Lung (tissue), 12 donors: ENCODE results near the gene CD44. TPM values are rescaled to one million over a fixed set of nuclear protein-coding genes. Genes with fewer than 3 reads are reported as not detected.
A peak's percentile ranks its signal among the peaks of the same experiment; 100 is the strongest.

Experiments used
- ATAC-seq: fragments of 200-7000 bp; cut with Tn5 transposase; one replicate; pipeline ENCODE4 v1.9.1; 2020; ENCODE audit warnings: moderate number of reproducible peaks; ENCODE audit not compliant: insufficient read depth, low FRiP score
- DNase-seq, 3 donors: peaks; one replicate each; pipeline ENCODE4 v3.0.0-alpha.2; 2013 to 2017
- H3K27ac ChIP-seq, 2 donors: one replicate each; pipeline ENCODE4 v1.5.1; 2013; ENCODE audit warnings: mild to moderate bottlenecking in 2 of 2, moderate library complexity in 2 of 2, control low read depth in 1 of 2, inconsistent platforms in 1 of 2, low read depth in 1 of 2, low read length in 1 of 2
- H3K27me3 ChIP-seq, 3 donors: one replicate each; pipeline ENCODE4 v1.5.1; 2013; ENCODE audit warnings: low read length in 2 of 3; ENCODE audit not compliant: control insufficient read depth in 3 of 3, insufficient read depth in 3 of 3
- H3K36me3 ChIP-seq, 4 donors: one replicate each; pipeline ENCODE4 v1.5.1; 2013; ENCODE audit warnings: low read length in 4 of 4, mild to moderate bottlenecking in 1 of 4, moderate library complexity in 1 of 4; ENCODE audit not compliant: control insufficient read depth in 4 of 4, insufficient read depth in 4 of 4
- H3K4me1 ChIP-seq, 5 donors: one replicate each; pipeline ENCODE4 v1.5.1; 2013; ENCODE audit warnings: low read length in 5 of 5, mild to moderate bottlenecking in 2 of 5, moderate library complexity in 1 of 5; ENCODE audit not compliant: control insufficient read depth in 5 of 5, insufficient read depth in 5 of 5
- H3K4me3 ChIP-seq: one replicate; pipeline ENCODE4 v1.5.1; 2013; ENCODE audit warnings: mild to moderate bottlenecking, control low read depth, moderate library complexity
- H3K9ac ChIP-seq, 2 donors: one replicate each; pipeline ENCODE4 v1.5.1; 2013; ENCODE audit warnings: low read length in 2 of 2, control low read depth in 1 of 2; ENCODE audit not compliant: insufficient read depth in 1 of 2
- H3K9me3 ChIP-seq, 4 donors: one replicate each; pipeline ENCODE4 v1.5.1; 2013; ENCODE audit warnings: low read length in 3 of 4, mild to moderate bottlenecking in 1 of 4, moderate library complexity in 1 of 4; ENCODE audit not compliant: control insufficient read depth in 4 of 4, insufficient read depth in 3 of 4
- CTCF ChIP-seq: IDR thresholded peaks from 2 replicates; pipeline ENCODE4 v1.5.1; 2012; ENCODE audit warnings: mild to moderate bottlenecking; ENCODE audit errors: control extremely low read depth, extremely low read depth
- WGBS, 2 donors: extraction: QIAGEN DNeasy Blood & Tissue Kit; methylation state at CpG; one replicate each; pipeline ENCODE4 v1.1.7; 2013; 5-methylcytosine and 5-hydroxymethylcytosine counted together
- polyA plus RNA-seq, 2 donors: library from polyadenylated mRNA; stranded (reverse); fragments of 200-250 nt; gene quantifications; one replicate each; pipeline ENCODE4 v1.2.1, GENCODE V29; 2013
- total RNA-seq, 2 donors: library from RNA; depleted of rRNA in 1 of 2; stranded (reverse); fragments of >200 nt in 1 of 2; gene quantifications; one replicate each; pipeline ENCODE4 v1.2.1, GENCODE V29; 2014 to 2021
- donor health status: control.
- donor health status: control.
- donor health status: Bipolar disorder and iron deficiency.
- donor health status: healthy.
- donor health status: DM: yes; HTN: yes; CAD: no.

The CD44 gene
- total and polyA plus RNA-seq, 4 donors: 115 to 636 (median 544) TPM

- WGBS, 2 donors: 83 to 87% methylated on average over 1 of the region's 1 CpG
- H3K27ac ChIP-seq: peak overlapping the region in 1 of 2 donors; percentile 45
- peaks cover 3 to 26% (median 23%) of the 10 kb centered on the region in 5 donors for H3K4me1 ChIP-seq
- no peak for TF ChIP-seq CTCF
- no peak overlapping the region for H3K9ac ChIP-seq
- ATAC-seq (no peak), DNase-seq (no peak)
- peaks cover 0 to 1% (median 0%) of the 10 kb centered on the region in 4 donors for H3K36me3 ChIP-seq
- H3K9me3 ChIP-seq: no peaks in the 10 kb centered on the region
- H3K4me3 ChIP-seq: no peak overlapping the region
- H3K27me3 ChIP-seq: no peaks in the 10 kb centered on the region
Measured at GRCh38 chr11:35165030-35165422, 26.1 kb downstream of the CD44 start.

GRCh38 chr11:35165423-35166368 lies 26.7 kb downstream of the CD44 start:
- DNase-seq: no peak
- H3K9me3 ChIP-seq: no peaks in the 10 kb centered on the region
- H3K4me1 ChIP-seq: peaks cover 3 to 29% (median 22%) of the 10 kb centered on the region in 5 donors
- ATAC-seq: no peak
- TF ChIP-seq CTCF: no peak
- no peak overlapping the region for H3K4me3 ChIP-seq
- H3K27me3 ChIP-seq: no peaks in the 10 kb centered on the region
- H3K27ac ChIP-seq: peak overlapping the region in 1 of 2 donors; percentile 86
- 24 to 49% methylated on average over 8 of the region's 8 CpGs for WGBS, 2 donors
- H3K9ac ChIP-seq: no peak overlapping the region
- H3K36me3 ChIP-seq: peaks cover 0 to 1% (median 0%) of the 10 kb centered on the region in 4 donors

- no peak for TF ChIP-seq CTCF
- peak overlapping the region; percentile 7 to 86 for H3K27ac ChIP-seq
- no peaks in the 10 kb centered on the region for H3K9me3 ChIP-seq
- no peak overlapping the region for H3K4me3 ChIP-seq
- peaks cover 0 to 1% (median 0%) of the 10 kb centered on the region in 4 donors for H3K36me3 ChIP-seq
- H3K9ac ChIP-seq: no peak overlapping the region
- WGBS, 2 donors: 66 to 74% methylated on average over 11 of the region's 11 CpGs
- DNase-seq (peak in 1 of 3 donors; percentile 21), ATAC-seq (no peak)
- H3K4me1 ChIP-seq: peaks cover 3 to 29% (median 19%) of the 10 kb centered on the region in 5 donors
- no peaks in the 10 kb centered on the region for H3K27me3 ChIP-seq
Measured at GRCh38 chr11:35166369-35167360, 27.7 kb downstream of the CD44 start.
